ENCODE measurements around the gene CLCA2. TPM values are rescaled to one million over a fixed set of nuclear protein-coding genes. Genes with fewer than 3 reads are reported as not detected.

CLCA2 gene
- total RNA-seq, 4 donors from 2014 or later, result 1.2 to 5.0 TPM; not detected in 2

DNA sequence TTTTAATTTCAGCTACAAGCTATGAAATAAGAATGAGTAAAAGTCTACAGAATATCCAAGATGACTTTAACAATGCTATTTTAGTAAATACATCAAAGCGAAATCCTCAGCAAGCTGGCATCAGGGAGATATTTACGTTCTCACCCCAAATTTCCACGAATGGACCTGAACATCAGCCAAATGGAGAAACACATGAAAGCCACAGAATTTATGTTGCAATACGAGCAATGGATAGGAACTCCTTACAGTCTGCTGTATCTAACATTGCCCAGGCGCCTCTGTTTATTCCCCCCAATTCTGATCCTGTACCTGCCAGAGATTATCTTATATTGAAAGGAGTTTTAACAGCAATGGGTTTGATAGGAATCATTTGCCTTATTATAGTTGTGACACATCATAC lies 31.1 kb downstream of the CLCA2 start:
- Histone ChIP-seq H3K9me3 (no peaks in the 10 kb centered on the region), H3K36me3 (no peaks in the 10 kb centered on the region), H3K27me3 (no peaks in the 10 kb centered on the region), H3K27ac (no peak overlapping the region), H3K4me3 (no peak overlapping the region), H3K4me1 (no peaks in the 10 kb centered on the region)
- DNase-seq, result no peak
- TF ChIP-seq POLR2A (IDR thresholded peaks at IDR 0.05), result no peak
- TF ChIP-seq, protein P1, sequence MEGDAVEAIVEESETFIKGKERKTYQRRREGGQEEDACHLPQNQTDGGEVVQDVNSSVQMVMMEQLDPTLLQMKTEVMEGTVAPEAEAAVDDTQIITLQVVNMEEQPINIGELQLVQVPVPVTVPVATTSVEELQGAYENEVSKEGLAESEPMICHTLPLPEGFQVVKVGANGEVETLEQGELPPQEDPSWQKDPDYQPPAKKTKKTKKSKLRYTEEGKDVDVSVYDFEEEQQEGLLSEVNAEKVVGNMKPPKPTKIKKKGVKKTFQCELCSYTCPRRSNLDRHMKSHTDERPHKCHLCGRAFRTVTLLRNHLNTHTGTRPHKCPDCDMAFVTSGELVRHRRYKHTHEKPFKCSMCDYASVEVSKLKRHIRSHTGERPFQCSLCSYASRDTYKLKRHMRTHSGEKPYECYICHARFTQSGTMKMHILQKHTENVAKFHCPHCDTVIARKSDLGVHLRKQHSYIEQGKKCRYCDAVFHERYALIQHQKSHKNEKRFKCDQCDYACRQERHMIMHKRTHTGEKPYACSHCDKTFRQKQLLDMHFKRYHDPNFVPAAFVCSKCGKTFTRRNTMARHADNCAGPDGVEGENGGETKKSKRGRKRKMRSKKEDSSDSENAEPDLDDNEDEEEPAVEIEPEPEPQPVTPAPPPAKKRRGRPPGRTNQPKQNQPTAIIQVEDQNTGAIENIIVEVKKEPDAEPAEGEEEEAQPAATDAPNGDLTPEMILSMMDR (IDR thresholded peaks at IDR 0.05), result no peak

DNA sequence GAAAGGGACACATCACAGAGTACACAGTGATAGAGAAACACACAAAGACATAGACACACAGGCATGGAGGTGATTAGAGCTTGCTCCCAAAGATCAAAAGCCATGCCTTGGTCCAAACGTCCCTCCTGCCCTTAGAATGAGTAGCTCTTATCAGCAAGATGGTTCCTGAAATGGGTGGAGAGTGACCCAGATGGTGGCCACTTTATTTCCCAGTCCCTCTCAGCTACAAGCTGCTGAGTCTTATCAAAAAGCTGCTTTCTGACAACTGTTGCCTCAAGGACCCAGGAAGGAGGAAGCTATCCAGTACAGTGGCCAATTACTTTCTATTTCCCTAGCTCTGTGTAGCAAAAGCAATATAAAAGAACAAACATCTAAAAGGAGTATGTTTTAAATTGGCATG lies 37.0 kb downstream of the CLCA2 start:
- no peak overlapping the region for H3K27ac ChIP-seq

DNA sequence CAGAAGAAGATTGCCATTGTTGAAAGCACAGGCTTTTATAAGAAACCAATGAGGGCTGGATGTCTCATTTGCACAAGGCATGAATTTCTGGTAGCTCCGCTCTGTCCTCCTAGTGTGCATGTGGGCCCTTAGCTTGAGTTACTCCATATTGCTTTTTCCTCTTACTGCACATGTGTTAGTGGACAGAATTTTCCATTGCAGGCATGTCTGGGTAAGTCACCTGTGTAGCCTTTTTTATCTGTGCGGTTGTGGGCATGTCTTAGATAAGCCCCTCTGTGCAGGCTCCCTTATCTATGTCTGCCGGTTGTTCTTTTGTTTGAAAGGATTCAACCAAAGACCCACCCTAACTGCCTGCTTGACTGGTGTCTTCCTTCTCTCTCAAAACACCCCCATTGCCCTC lies 37.5 kb downstream of the CLCA2 start:
- no peak for DNase-seq
- no peaks in the 10 kb centered on the region for H3K27me3 ChIP-seq
- no peaks in the 10 kb centered on the region for H3K9me3 ChIP-seq
- H3K4me1 ChIP-seq, result no peaks in the 10 kb centered on the region
- TF ChIP-seq POLR2A (IDR thresholded peaks at IDR 0.05), result no peak
- TF ChIP-seq, protein P1 (IDR thresholded peaks at IDR 0.05), result no peak
- no peaks in the 10 kb centered on the region for H3K36me3 ChIP-seq
- H3K4me3 ChIP-seq, result no peak overlapping the region
- H3K27ac ChIP-seq, result no peak overlapping the region

More for the DNA sequence above, 37.0 kb downstream of the CLCA2 start:
- Histone ChIP-seq H3K4me3 (no peak overlapping the region), H3K27me3 (no peaks in the 10 kb centered on the region), H3K36me3 (no peaks in the 10 kb centered on the region), H3K9me3 (no peaks in the 10 kb centered on the region), H3K4me1 (no peaks in the 10 kb centered on the region)
- DNase-seq, result no peak
- TF ChIP-seq, protein P1 (IDR thresholded peaks at IDR 0.05), result no peak
- TF ChIP-seq POLR2A (IDR thresholded peaks at IDR 0.05), result no peak

DNA sequence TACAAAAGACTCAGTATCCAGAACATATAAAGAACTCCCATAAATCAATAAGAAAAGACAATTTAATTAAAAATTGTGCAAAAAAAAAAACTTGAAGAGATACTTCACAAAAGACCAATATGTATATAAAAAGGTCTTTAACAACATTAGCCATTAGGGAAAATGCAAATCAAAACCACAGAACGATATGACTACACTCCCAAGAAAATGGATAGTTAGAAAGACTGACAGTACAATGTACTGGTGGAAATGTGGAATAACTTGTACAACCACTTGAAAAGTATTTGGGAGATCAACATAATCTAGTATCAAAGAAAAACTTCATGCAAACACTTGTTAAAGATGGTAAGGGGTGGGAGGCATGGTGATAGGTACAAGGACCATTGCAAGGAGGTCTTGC lies 40.8 kb downstream of the CLCA2 start:
- Histone ChIP-seq H3K27ac (no peak overlapping the region), H3K36me3 (no peaks in the 10 kb centered on the region), H3K9me3 (no peaks in the 10 kb centered on the region), H3K4me3 (no peak overlapping the region), H3K4me1 (no peaks in the 10 kb centered on the region), H3K27me3 (no peaks in the 10 kb centered on the region)
- no peak for TF ChIP-seq POLR2A (IDR thresholded peaks at IDR 0.05)
- TF ChIP-seq, protein P1 (IDR thresholded peaks at IDR 0.05), result no peak
- no peak for DNase-seq

DNA sequence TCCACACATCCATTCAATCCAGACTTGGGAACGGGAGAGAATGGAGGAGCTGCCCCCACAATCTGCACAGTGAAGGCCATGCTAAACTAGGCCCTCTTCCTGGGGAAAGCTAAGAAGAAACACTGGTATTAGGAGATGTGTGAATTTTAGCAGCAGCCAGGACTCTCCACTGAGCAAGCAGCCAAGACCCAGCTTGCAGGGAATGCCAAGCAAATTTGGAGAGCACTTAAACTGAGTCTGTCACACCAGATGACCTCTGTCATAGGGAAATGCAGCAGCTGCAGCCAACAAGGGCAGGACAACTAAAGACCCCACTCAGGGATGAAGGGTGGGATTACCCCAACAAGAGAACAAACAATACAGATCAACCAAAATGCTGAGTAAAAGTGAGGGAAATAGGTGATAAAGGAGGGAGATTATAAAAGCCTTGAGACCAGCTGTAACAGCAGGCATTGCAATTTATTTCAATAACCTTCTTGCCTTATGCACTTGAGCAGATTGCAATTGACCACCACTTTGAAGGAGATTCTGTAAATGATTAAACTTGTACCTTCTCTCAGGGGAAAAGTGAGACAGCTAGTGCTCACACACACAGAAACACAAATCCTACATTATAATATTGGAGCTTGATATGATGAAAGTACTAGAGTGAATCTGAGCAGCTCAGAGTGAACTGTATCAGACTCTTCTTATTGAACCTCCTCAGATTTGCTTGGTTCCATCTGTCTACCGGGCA lies 42.3 kb downstream of the CLCA2 start:
- Histone ChIP-seq H3K27ac (no peak overlapping the region), H3K9me3 (no peaks in the 10 kb centered on the region), H3K4me1 (no peaks in the 10 kb centered on the region), H3K36me3 (no peaks in the 10 kb centered on the region), H3K27me3 (no peaks in the 10 kb centered on the region), H3K4me3 (no peak overlapping the region)
- no peak for DNase-seq
- no peak for TF ChIP-seq POLR2A (IDR thresholded peaks at IDR 0.05)

DNA sequence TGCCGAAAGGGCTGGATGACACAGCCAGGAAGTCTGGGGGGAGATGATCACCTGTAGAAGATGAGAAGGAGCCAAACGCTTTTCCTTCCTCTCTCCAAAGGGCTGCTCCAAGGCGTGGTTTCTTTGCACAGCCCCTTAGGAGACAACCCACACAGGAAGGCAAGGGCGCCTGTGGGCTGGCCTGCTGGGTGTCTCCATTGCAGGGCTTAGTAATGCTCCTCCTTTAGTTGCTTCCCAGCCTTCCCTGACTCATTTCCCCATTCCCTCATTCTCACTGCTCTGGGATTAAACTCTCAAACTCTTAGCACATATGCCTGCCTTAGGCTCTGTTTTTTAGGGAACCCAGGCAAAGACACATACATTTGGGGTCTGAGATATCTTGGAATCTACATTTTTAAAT lies 43.0 kb downstream of the CLCA2 start:
- Histone ChIP-seq H3K9me3 (no peaks in the 10 kb centered on the region), H3K27me3 (no peaks in the 10 kb centered on the region), H3K27ac (no peak overlapping the region), H3K4me3 (no peak overlapping the region), H3K4me1 (no peaks in the 10 kb centered on the region), H3K36me3 (no peaks in the 10 kb centered on the region)
- TF ChIP-seq POLR2A (IDR thresholded peaks at IDR 0.05), result no peak
- TF ChIP-seq, protein P1 (IDR thresholded peaks at IDR 0.05), result no peak
- no peak for DNase-seq

Measured in Peyer's patch (tissue), 4 donors.